Limb (tissue), 2 donors: ENCODE measurements around the gene HIRIP3.
"Not testable (repeated sequence)": the region's sequence is repeated elsewhere in the genome, so short reads cannot be mapped to it uniquely, and the experiment has no call there.

Experiments used
- DNase-seq, 2 donors: peaks; one replicate each; pipeline ENCODE4 v3.0.0-alpha.2; 2016; ENCODE audit errors: extremely low spot score in 2 of 2

HIRIP3 gene

DNA sequence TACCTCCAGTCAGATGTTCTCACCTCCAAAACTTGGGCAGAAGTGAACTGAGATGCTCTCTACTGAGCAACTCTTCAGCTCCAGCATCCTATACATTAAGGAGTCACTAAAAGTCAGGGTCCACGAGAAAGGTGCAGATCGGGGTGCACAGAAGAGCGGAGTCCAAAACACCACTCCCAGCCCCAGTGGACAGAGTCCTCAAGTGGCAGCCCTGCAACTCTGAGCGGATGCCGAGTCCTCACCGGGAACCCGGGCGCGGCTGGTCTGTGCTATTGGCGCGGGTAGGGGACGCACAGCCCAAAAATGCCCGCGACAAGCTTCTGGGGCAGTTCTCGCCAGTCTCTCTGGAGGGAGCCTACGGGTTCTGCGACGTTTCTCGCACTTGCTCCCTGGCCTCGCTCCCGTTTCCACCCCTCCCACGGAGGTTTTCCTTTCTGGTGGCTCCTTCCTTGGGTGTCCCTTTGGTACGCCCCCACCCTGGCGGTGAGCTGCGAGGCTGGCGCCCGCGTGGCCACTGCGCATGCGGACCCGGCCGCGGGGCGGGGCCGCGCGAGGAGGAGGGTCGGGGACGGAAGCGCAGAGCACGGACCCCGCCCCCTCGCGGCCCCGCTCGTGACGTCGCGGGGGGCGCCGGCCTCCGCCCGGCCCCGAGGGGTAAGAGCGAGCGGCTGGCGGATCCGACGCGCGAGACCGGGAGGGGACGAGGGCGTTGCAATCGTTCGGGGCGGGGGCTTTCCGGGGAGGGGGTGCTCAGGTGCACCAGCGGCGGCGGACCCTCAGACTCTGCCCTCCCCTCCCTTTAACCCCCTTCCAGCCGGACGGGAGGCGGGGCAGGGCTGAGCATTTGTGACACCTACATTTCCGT, 33.7 kb downstream of the HIRIP3 start, which contains the start of gene TMEM219:
TSS of gene TMEM219 (plus strand) at position 601 of the 865 bp plus-strand sequence. CDS start 1,065 bp downstream, outside the sequence.
- peak; percentile 90 to 97 for DNase-seq

DNA sequence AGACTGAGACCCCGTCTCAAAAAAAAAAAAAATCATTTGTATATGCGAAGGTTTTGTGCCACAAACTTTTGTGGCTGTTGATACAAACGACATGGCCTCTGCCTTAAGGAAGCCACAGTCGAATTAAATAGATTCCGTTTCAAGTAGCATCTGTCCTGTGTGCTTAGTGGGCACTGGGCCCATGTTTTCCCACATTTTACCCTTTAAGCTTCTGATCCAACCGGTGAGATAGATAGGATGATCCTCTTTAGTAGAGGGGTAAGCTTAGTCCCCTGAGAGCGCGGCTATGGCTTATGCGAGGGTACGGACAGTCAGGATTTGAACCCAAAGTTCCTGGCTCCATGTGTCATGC, 34.3 kb downstream of the HIRIP3 start:
- DNase-seq: no peak

DNA sequence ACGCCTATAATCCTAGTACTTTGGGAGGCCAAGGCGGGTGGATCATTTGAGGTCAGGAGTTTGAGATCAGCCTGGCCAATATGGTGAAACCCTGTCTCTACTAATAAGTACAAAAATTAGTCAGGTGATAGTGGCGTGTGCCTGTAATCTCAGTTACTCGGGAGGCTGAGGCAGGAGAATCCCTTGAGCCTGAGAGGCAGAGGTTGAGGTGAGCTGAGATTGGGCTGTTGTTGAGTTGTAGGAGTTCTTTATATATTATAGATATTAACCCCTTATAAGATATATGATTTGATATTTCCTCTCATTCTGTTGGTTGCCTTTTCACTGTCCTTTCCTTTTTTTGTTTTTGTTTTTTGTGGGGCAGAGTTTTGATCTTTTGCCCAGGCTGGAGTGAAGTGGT, 35.6 kb downstream of the HIRIP3 start:
- DNase-seq: not testable (repeated sequence)

DNA sequence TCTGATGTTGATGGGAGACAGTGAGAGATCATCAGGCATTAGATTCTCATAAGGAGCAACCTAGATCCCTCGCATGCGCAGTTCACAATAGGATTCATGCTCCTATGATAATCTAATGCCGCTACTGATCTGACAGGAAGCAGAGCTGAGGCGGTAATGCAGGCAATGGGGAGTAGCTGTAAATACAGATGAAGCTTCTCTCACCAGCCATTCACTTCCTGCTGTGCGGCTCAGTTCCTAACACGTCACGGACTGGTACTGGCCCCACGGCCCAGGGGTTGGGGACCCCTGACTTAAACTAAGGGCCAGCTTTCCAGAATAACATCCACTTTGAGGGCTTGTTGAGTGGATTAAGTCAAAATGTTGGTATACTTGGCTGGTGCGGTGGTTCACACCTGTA, 36.1 kb downstream of the HIRIP3 start:
- DNase-seq: no peak

DNA sequence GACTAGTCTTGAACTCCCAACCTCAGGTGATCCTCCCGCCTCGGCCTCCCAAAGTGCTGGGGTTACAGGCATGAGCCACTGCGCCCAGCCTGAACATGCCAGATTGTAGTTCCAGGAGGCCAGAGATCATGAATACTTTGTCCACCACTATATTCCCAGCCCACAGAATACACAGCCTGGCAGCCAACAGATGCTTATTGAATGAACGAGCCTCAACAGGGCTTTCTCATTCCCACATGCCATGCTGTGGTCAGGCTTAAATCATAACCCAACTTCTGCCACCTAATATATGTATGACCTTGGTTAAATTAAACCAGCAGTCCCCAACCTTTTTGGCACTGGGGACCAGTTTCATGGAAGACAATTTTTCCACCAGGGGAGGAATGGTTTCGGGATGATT, 36.7 kb downstream of the HIRIP3 start:
- DNase-seq: no peak

DNA sequence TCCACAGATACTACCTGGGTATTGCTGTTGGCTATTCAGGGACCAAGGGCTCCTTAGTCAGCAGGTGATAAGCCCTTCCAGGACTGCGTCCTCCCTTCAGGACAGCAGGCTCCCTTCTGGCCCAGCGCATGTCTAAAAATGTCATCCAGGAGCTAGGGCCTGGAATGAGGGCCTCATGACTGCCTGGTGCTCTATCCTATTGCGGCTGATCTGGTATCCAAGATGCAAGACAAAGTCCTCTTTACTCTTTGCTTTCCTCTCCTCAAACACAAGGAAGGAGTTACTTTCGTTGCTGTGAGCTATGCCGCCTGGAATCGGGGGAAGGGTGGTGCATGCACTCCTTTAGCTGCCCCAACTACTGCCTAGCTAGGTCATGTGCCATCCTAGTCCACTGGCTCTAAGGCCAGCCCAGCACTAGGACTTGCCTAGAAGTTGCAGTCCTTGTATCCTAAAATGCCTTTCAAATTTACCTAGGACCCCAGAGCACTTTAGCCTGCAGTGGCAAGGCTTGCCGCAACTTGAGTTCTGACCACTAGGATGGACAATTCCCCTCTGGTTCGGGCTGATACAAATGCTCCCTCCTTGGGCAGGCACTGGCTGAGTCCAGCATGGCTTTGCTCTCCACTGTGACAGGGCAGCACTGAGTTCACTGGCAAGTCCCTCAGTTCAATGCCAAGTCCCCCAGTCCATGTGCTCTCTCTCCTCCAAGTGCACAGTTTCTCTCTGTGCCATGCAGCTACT, 43.6 kb downstream of the HIRIP3 start:
- no peak for DNase-seq

DNA sequence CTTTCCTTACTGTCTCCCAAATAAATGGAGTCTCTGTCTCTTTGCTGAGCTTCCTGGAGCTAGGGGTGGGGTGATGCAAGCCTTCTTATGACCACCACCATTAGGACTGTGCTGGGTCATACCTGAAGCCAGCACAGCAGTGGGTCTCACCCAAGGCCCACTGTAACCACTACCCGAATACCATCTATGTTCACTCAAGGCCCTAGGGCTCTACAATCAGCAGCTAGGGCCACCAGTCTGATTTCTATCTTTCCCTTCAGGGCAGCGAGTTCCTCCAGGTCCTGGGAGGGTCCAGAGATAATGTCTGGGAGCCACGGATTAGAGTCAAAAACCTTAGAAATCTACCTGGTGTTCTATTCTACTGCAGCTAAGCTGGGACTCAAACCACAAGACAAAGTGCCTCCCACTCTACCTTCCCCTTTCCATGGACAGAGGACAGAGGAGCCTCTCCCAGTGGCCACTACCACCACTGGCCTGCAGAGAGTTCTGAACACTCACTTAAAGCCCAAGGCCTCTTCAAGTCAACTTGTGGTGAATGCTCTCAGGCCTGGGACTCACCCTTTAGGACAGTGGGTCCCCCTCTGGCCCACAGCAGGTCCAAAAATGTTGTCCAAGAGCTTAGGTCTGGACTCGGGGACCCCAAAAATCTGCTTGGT, 44.5 kb downstream of the HIRIP3 start:
- DNase-seq: no peak

DNA sequence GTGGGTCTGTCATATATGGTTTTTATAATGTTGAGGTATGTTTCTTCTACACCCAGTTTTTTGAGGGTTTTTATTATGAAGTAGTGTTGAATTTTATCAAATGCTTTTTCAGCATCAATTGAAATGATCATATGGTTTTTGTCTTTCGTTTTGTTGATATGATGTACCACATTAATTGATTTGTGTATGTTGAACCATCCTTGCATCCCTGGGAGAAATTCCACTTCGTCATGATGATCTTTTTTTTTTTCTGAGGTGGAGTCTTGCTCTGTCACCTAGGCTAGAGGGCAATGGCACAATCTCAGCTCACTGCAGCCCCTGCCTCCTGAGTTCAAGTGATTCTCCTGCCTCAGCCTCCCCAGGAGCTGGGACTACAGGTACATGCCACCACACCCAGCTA, 47.5 kb downstream of the HIRIP3 start:
- DNase-seq: no peak

DNA sequence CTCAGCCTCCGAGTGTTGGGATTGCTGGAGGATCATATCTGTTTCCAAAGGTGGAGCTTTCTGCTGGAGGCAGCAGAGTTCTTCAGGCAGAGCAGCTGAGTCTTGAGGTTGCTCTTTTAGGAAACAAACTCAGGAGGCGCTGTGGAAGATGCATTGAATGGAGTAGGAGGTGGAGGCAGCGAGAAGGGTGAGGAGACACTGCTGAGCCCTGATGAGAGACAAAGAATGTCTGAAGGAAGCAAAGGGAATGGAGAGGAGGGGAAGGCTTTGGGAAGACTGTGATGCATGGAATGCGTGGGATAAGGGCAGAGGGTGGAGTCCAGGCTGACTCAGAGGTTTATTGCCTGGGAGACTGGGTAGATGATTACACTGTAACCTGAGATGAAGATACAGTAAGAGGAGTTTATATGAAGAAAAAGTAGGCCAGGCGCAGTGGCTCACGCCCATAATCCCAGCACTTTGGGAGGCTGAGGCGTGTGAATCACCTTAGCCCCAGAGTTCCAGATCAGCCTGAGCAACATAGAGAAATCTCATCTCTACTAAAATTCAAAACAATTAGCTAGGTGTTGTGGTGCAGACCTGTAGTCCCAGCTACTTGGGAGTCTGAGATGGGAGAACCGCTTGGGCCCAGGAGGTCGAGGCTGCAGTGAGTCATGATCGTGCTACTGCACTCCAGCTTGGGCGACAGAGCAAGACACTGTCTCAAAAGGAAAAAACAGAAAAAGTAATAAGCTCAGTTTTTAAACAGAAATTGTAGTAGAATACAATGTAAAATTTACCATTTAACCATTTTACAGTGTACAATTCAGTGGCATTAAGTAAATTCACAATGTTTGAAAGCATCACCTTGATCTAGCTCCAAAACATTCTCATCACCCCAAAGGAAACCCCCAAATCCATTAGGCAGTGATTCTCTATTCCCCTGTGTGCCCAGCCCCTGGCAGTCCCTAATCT, 51.3 kb downstream of the HIRIP3 start:
- peak; percentile 38 to 50 for DNase-seq
